HepG2 (cell line): ENCODE measurements around the gene ANKFY1.

Experiments used
- CTCF ChIP-seq: sonication (generic); formaldehyde crosslinking; IDR thresholded peaks from 2 replicates; pipeline ENCODE4 v1.5.0; 2020; ENCODE audit warnings: mild to moderate bottlenecking, missing genetic modification reagents, moderate library complexity
- ETS1 ChIP-seq: sonication (generic); formaldehyde crosslinking; IDR thresholded peaks from 2 replicates; pipeline ENCODE4 v1.4.0; 2020; ENCODE audit warnings: missing genetic modification reagents
- KDM1A ChIP-seq: IDR thresholded peaks from 2 replicates; pipeline ENCODE4 v1.6.1; 2016; ENCODE audit warnings: missing compliant biosample characterization
- MAFF ChIP-seq: IDR thresholded peaks from 2 replicates; pipeline ENCODE4 v1.6.1; 2011; ENCODE audit warnings: low read depth, low read length, improper control_type of control experiment
- NFIC ChIP-seq: IDR thresholded peaks from 2 replicates; pipeline ENCODE4 v1.6.1; 2012; ENCODE audit warnings: mild to moderate bottlenecking, low read length, inconsistent platforms
- NR2C2 ChIP-seq: sonication (generic); formaldehyde crosslinking; IDR thresholded peaks from 2 replicates; pipeline ENCODE4 v1.4.0; 2020; ENCODE audit warnings: missing genetic modification reagents, mild to moderate bottlenecking, moderate library complexity, borderline replicate concordance
- SP2 ChIP-seq: sonication (generic); formaldehyde crosslinking; IDR thresholded peaks from 2 replicates; pipeline ENCODE4 v1.5.1; 2020; ENCODE audit warnings: mild to moderate bottlenecking, missing genetic modification reagents
- SRF ChIP-seq: IDR thresholded peaks from 2 replicates; pipeline ENCODE4 v1.6.1; 2011; ENCODE audit warnings: mild to moderate bottlenecking, low read depth, low read length, moderate library complexity

GRCh38 chr17:4233668-4234258, 30.0 kb downstream of the ANKFY1 start:
- TF ChIP-seq NFIC: no peak
- no peak for TF ChIP-seq SP2 (CRISPR knock-in tag)
- no peak for TF ChIP-seq NR2C2 (CRISPR knock-in tag)
- TF ChIP-seq KDM1A: no peak
- no peak for TF ChIP-seq MAFF
- no peak for TF ChIP-seq SRF
- no peak for TF ChIP-seq ETS1 (CRISPR knock-in tag)
- TF ChIP-seq CTCF: no peak
